Tibial artery (tissue), 4 donors: ENCODE results near the gene RUNX1.

Experiments used
- DNase-seq, 2 donors: peaks; one replicate each; pipeline ENCODE4 v3.0.0-alpha.2; 2019
- H3K27ac ChIP-seq, 2 donors: fragments of 200-600 bp; sonication (generic) in 1 of 2; 1 replicate in 1 of 2; 2 replicates in 1 of 2; pipeline ENCODE4 v1.5.1; 2018 to 2019; ENCODE audit warnings: mild to moderate bottlenecking in 1 of 2
- H3K27me3 ChIP-seq, 2 donors: fragments of 200-600 bp; sonication (generic) in 1 of 2; one replicate each; pipeline versions ENCODE4 v1.5.1 to v1.6.0; 2016 to 2019
- H3K36me3 ChIP-seq, 3 donors: fragments of 200-600 bp; sonication (generic) in 2 of 3; one replicate each; pipeline ENCODE4 v1.5.1; 2016 to 2019; ENCODE audit warnings: mild to moderate bottlenecking in 2 of 3
- H3K4me1 ChIP-seq, 4 donors: fragments of 200-600 bp; sonication (generic) in 2 of 4; 1 replicate in 3 of 4; 2 replicates in 1 of 4; pipeline ENCODE4 v1.5.1; 2016 to 2019
- H3K4me3 ChIP-seq, 2 donors: fragments of 200-600 bp; sonication (generic) in 1 of 2; 1 replicate in 1 of 2; 2 replicates in 1 of 2; pipeline ENCODE4 v1.5.1; 2018 to 2019; ENCODE audit warnings: mild to moderate bottlenecking in 2 of 2
- H3K9me3 ChIP-seq, 3 donors: fragments of 200-600 bp; sonication (generic) in 1 of 3; one replicate each; pipeline ENCODE4 v1.5.1; 2016 to 2019
- intact Hi-C: fragments of 100-400 bp; cut with DNase I; formaldehyde crosslinking; loops from one replicate; pipeline ENCODE4 v1.15.0; 2023; ENCODE audit warnings: low total_unique reads
- TF ChIP-seq, protein P1 (sequence below), 2 experiments: fragments of 200-600 bp in 1 of 2; fragments of 450-650 bp in 1 of 2; IDR thresholded peaks; one replicate each; pipeline ENCODE4 v1.5.1; 2017 to 2019; ENCODE audit warnings: antibody characterized with exemption in 2 of 2, mild to moderate bottlenecking in 1 of 2, moderate library complexity in 1 of 2

The RUNX1 gene

DNA sequence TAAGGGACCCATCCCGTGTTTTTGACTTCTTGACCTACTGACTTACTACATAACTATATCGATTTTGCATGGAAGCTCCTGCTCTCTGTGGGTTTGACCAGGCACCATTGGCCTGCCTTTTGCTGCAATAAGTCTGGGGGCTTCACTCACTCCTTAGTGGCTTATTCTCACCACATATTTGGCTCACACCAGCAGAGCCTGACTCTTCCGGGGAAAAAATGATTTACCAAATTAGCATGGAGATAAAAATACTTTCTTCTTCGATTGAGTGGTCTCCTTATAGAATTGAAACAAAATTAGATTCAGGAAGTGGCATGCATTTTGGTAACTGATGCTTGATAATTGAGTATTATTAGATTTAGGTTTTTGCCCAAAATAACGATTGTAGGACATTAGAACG lies 129.7 kb downstream of the RUNX1 start:
- H3K36me3 ChIP-seq: no peaks in the 10 kb centered on the region
- H3K4me1 ChIP-seq: no peaks in the 10 kb centered on the region
- H3K27ac ChIP-seq: no peak overlapping the region
- DNase-seq: no peak
- TF ChIP-seq, protein P1, sequence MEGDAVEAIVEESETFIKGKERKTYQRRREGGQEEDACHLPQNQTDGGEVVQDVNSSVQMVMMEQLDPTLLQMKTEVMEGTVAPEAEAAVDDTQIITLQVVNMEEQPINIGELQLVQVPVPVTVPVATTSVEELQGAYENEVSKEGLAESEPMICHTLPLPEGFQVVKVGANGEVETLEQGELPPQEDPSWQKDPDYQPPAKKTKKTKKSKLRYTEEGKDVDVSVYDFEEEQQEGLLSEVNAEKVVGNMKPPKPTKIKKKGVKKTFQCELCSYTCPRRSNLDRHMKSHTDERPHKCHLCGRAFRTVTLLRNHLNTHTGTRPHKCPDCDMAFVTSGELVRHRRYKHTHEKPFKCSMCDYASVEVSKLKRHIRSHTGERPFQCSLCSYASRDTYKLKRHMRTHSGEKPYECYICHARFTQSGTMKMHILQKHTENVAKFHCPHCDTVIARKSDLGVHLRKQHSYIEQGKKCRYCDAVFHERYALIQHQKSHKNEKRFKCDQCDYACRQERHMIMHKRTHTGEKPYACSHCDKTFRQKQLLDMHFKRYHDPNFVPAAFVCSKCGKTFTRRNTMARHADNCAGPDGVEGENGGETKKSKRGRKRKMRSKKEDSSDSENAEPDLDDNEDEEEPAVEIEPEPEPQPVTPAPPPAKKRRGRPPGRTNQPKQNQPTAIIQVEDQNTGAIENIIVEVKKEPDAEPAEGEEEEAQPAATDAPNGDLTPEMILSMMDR (IDR thresholded peaks at IDR 0.05): no peak
- intact Hi-C loops: no loop called here
- H3K4me3 ChIP-seq: no peak overlapping the region
- no peaks in the 10 kb centered on the region for H3K9me3 ChIP-seq
- peaks cover 0 to 4% of the 10 kb centered on the region in 2 donors for H3K27me3 ChIP-seq

DNA sequence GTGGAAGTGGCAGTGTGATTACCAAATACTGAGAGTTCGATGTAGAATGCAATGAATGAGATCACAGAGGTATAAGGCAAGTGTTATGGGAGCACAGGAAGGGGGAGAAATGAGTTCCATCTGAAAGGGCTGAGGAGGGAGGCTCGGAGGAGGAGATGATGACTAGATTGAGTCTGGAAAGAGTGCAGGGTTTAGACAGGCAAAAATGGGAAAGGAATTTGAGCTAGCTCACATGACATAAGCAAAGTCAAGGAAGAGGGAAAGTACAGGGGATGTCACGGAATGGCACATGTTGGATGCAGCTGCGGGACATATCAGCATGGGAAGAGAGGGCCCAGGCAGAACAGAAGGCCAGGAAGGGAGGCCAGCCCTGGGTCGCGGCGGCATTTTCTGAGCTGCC lies 132.7 kb downstream of the RUNX1 start:
- no peaks in the 10 kb centered on the region for H3K9me3 ChIP-seq
- no peaks in the 10 kb centered on the region for H3K36me3 ChIP-seq
- H3K4me3 ChIP-seq: no peak overlapping the region
- TF ChIP-seq, protein P1 (IDR thresholded peaks at IDR 0.05): no peak
- H3K27me3 ChIP-seq: peaks cover 0 to 7% of the 10 kb centered on the region in 2 donors
- intact Hi-C loops: no loop called here
- no peak overlapping the region for H3K27ac ChIP-seq
- no peak for DNase-seq
- no peaks in the 10 kb centered on the region for H3K4me1 ChIP-seq

- Histone ChIP-seq H3K9me3 (no peaks in the 10 kb centered on the region), H3K4me3 (no peak overlapping the region), H3K4me1 (no peaks in the 10 kb centered on the region), H3K36me3 (no peaks in the 10 kb centered on the region), H3K27ac (no peak overlapping the region), H3K27me3 (peaks cover 0 to 7% of the 10 kb centered on the region in 2 donors)
- no peak for DNase-seq
- intact Hi-C loops: no loop called here
- TF ChIP-seq, protein P1 (IDR thresholded peaks at IDR 0.05): no peak
Measured at GRCh38 chr21:34915364-34915841, 133.7 kb downstream of the RUNX1 start.

GRCh38 chr21:34914239-34914638 lies 134.9 kb downstream of the RUNX1 start:
- TF ChIP-seq, protein P1 (IDR thresholded peaks at IDR 0.05): no peak
- no peaks in the 10 kb centered on the region for H3K36me3 ChIP-seq
- no peak overlapping the region for H3K27ac ChIP-seq
- intact Hi-C loops: no loop called here
- no peaks in the 10 kb centered on the region for H3K4me1 ChIP-seq
- no peak overlapping the region for H3K4me3 ChIP-seq
- no peak for DNase-seq
- no peaks in the 10 kb centered on the region for H3K9me3 ChIP-seq
- H3K27me3 ChIP-seq: peaks cover 0 to 7% of the 10 kb centered on the region in 2 donors

DNA sequence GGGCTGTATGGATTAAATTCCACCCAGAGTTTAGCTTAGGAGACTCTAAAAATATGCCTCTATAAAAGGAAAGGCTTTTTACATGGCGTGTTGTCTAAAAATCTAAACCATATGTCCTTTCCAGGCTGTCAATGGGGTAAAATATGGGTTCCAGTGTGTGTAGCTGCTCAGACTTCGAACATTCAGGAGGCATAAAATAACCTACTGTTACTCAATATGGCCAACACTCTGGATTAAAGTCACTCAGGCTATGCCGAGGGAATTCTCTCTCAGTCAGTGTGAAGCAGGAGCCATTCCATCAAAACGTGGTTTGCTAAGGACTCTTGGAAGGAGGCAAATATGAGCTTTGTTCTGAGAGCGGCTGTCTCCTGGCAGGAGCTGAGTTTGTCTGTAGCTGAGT lies 135.3 kb downstream of the RUNX1 start:
- Histone ChIP-seq H3K4me3 (no peak overlapping the region), H3K9me3 (no peaks in the 10 kb centered on the region), H3K27me3 (peaks cover 0 to 7% of the 10 kb centered on the region in 2 donors), H3K4me1 (no peaks in the 10 kb centered on the region), H3K36me3 (no peaks in the 10 kb centered on the region), H3K27ac (no peak overlapping the region)
- intact Hi-C loops: no loop called here
- no peak for DNase-seq
- TF ChIP-seq, protein P1 (IDR thresholded peaks at IDR 0.05): no peak
